Measurements from ENCODE around the gene METTL1.

GRCh38 chr12:57783861-57784260 is 12.0 kb upstream of the METTL1 start:
- TF ChIP-seq POLR2A (IDR thresholded peaks at IDR 0.05; ENCODE audit: low read depth, low read length) (no peak), POLR2AphosphoS5 (IDR thresholded peaks at IDR 0.05; ENCODE audit: low read depth, low read length) (no peak), TAF1 (IDR thresholded peaks at IDR 0.05; ENCODE audit: low read depth, low read length) (no peak), SPI1 (IDR thresholded peaks at IDR 0.05; ENCODE audit: low read depth, low read length) (no peak)
